DMS114 treated with DMSO at 0.1 percent for 48 hours (cell line): Measurements from ENCODE around the gene PRIMPOL.
A peak's percentile ranks its signal among the peaks of the same experiment; 100 is the strongest.
"Not testable (repeated sequence)": the region's sequence is repeated elsewhere in the genome, so short reads cannot be mapped to it uniquely, and the experiment has no call there.

Experiments
- DNase-seq: peaks from one replicate; lab custom pipeline; 2025; ENCODE audit not compliant: unreplicated experiment; lab: John Stamatoyannopoulos, UW

Gene PRIMPOL

GRCh38 chr4:184649026-184649970, at the start of gene PRIMPOL, which contains the start of gene CASP3:
Gene PRIMPOL, plus strand, starts transcription at chr4:184649738. Its CDS starts 7,403 bp downstream, at chr4:184657141.
Gene CASP3, minus strand, starts transcription at chr4:184649447. Its CDS starts 10,994 bp downstream, at chr4:184638453.
- DNase-seq: peak; percentile 83

- not testable (repeated sequence) for DNase-seq
Observed at GRCh38 chr4:184600982-184601381, 48.6 kb upstream of the PRIMPOL start.

- not testable (repeated sequence) for DNase-seq
Observed at GRCh38 chr4:184602857-184603256, 46.7 kb upstream of the PRIMPOL start.

- not testable (repeated sequence) for DNase-seq
Observed at GRCh38 chr4:184607429-184607828, 42.1 kb upstream of the PRIMPOL start.

GRCh38 chr4:184612074-184612473, 37.5 kb upstream of the PRIMPOL start:
- DNase-seq: no peak

- no peak for DNase-seq
Observed at GRCh38 chr4:184613405-184613804, 36.1 kb upstream of the PRIMPOL start.

GRCh38 chr4:184614509-184614908, 35.0 kb upstream of the PRIMPOL start:
- DNase-seq: no peak

- DNase-seq: not testable (repeated sequence)
Observed at GRCh38 chr4:184616168-184616567, 33.4 kb upstream of the PRIMPOL start.

GRCh38 chr4:184616633-184617551, 32.6 kb upstream of the PRIMPOL start:
- DNase-seq: no peak

- no peak for DNase-seq
Observed at GRCh38 chr4:184617600-184618196, 31.8 kb upstream of the PRIMPOL start.

- DNase-seq: no peak
Observed at GRCh38 chr4:184620212-184620867, 29.2 kb upstream of the PRIMPOL start.

- DNase-seq: no peak
Observed at GRCh38 chr4:184621518-184621917, 28.0 kb upstream of the PRIMPOL start.

- not testable (repeated sequence) for DNase-seq
Observed at GRCh38 chr4:184624504-184624903, 25.0 kb upstream of the PRIMPOL start.

GRCh38 chr4:184624972-184625554, 24.5 kb upstream of the PRIMPOL start:
- DNase-seq: no peak

GRCh38 chr4:184625783-184626596, 23.5 kb upstream of the PRIMPOL start:
- DNase-seq: not testable (repeated sequence)

- DNase-seq: no peak
Observed at GRCh38 chr4:184628103-184628502, 21.4 kb upstream of the PRIMPOL start.

GRCh38 chr4:184632842-184633241, 16.7 kb upstream of the PRIMPOL start:
- DNase-seq: no peak

- DNase-seq: no peak
Observed at GRCh38 chr4:184635381-184635780, 14.2 kb upstream of the PRIMPOL start.

GRCh38 chr4:184636144-184636543, 13.4 kb upstream of the PRIMPOL start:
- no peak for DNase-seq
